Neural cell (in vitro differentiated cells): ENCODE measurements around the gene UNC5C. TPM values are rescaled to one million over a fixed set of nuclear protein-coding genes. Genes with fewer than 3 reads are reported as not detected.

Experiments
- H2AFZ ChIP-seq: fragments of 200-600, 300-800 bp; sonication (generic), shearing (Covaris generic); 2 replicates; pipeline ENCODE4 v1.6.0; 2014; ENCODE audit warnings: low read depth, mild to moderate bottlenecking, antibody characterized with exemption, low read length, moderate library complexity
- H3F3A ChIP-seq: fragments of 200-600 bp; shearing (Covaris generic); 2 replicates; pipeline ENCODE4 v1.6.1; 2016; ENCODE audit warnings: mild to moderate bottlenecking, moderate library complexity, mixed read lengths, antibody characterized with exemption, low read length; ENCODE audit not compliant: insufficient read depth, poor library complexity, severe bottlenecking
- H3K27ac ChIP-seq: fragments of 200-600, 300-800 bp; sonication (generic), shearing (Covaris generic); 2 replicates; pipeline ENCODE4 v1.5.1; 2014; ENCODE audit warnings: mild to moderate bottlenecking, low read length, moderate library complexity
- H3K27me3 ChIP-seq: fragments of 300-800, 200-600 bp; sonication (generic), shearing (Covaris generic); 2 replicates; pipeline ENCODE4 v1.6.0; 2014; ENCODE audit warnings: mild to moderate bottlenecking, low read depth, low read length, moderate library complexity; ENCODE audit not compliant: insufficient read depth
- H3K36me3 ChIP-seq: fragments of 300-800, 200-600 bp; sonication (generic), shearing (Covaris generic); 2 replicates; pipeline ENCODE4 v1.5.1; 2014; ENCODE audit warnings: mild to moderate bottlenecking, antibody characterized with exemption, low read length, moderate library complexity; ENCODE audit not compliant: insufficient read depth
- H3K4me2 ChIP-seq: fragments of 300-800, 200-600 bp; sonication (generic), shearing (Covaris generic); 2 replicates; pipeline ENCODE4 v1.6.0; 2014; ENCODE audit warnings: mild to moderate bottlenecking, low read length
- H3K4me3 ChIP-seq: fragments of 300-800, 200-600 bp; sonication (generic), shearing (Covaris generic); 2 replicates; pipeline ENCODE4 v1.5.1; 2014; ENCODE audit warnings: mild to moderate bottlenecking, low read length, moderate library complexity
- H3K79me2 ChIP-seq: fragments of 200-600 bp; shearing (Covaris generic); replicated peaks from 2 replicates; pipeline ENCODE4 v1.6.0; 2014; ENCODE audit warnings: mild to moderate bottlenecking, low read length, moderate library complexity; ENCODE audit not compliant: insufficient read depth
- H3K9ac ChIP-seq: fragments of 300-800, 200-600 bp; sonication (generic), shearing (Covaris generic); 2 replicates; pipeline ENCODE4 v1.6.1; 2016; ENCODE audit warnings: mild to moderate bottlenecking, low read length, mixed read lengths
- H3K9me2 ChIP-seq: fragments of 200-600 bp; shearing (Covaris generic); 2 replicates; pipeline ENCODE4 v1.6.1; 2016; ENCODE audit warnings: mild to moderate bottlenecking, low read length, mixed read lengths; ENCODE audit not compliant: insufficient read depth
- H3K9me3 ChIP-seq: fragments of 200-600, 300-800 bp; sonication (generic), shearing (Covaris generic); 2 replicates; pipeline ENCODE4 v1.6.1; 2016; ENCODE audit warnings: mild to moderate bottlenecking, mixed run types, low read length, moderate library complexity, mixed read lengths
- H4K20me1 ChIP-seq: fragments of 200-600 bp; shearing (Covaris generic); 2 replicates; pipeline ENCODE4 v1.6.1; 2016; ENCODE audit warnings: mild to moderate bottlenecking, mixed run types; ENCODE audit not compliant: insufficient read depth
- EZH2 ChIP-seq: fragments of 200-600, 300-800 bp; shearing (Covaris generic), sonication (generic); IDR thresholded peaks from 2 replicates; pipeline ENCODE4 v1.6.1; 2014; ENCODE audit warnings: antibody characterized with exemption, low read length, borderline replicate concordance, mild to moderate bottlenecking; ENCODE audit not compliant: insufficient read depth, poor library complexity, severe bottlenecking
- MXI1 ChIP-seq: fragments of 450-650 bp; conservative IDR thresholded peaks from 2 replicates; pipeline ENCODE4 v1.6.1; 2014; ENCODE audit warnings: antibody characterized with exemption, mild to moderate bottlenecking; ENCODE audit not compliant: poor library complexity, severe bottlenecking
- POLR2AphosphoS5 ChIP-seq: IDR thresholded peaks from 2 replicates; pipeline ENCODE4 v1.6.1; 2012
- RAD21 ChIP-seq: fragments of 450-650 bp; conservative IDR thresholded peaks from 2 replicates; pipeline ENCODE4 v1.6.1; 2014; ENCODE audit warnings: antibody characterized with exemption, mild to moderate bottlenecking, moderate library complexity
- REST ChIP-seq: IDR thresholded peaks from 2 replicates; pipeline ENCODE4 v1.6.1; 2012; ENCODE audit warnings: borderline replicate concordance
- SMC3 ChIP-seq: fragments of 450-650 bp; conservative IDR thresholded peaks from 2 replicates; pipeline ENCODE4 v1.6.1; 2014; ENCODE audit warnings: antibody characterized with exemption, mild to moderate bottlenecking, moderate library complexity; ENCODE audit not compliant: poor library complexity
- TAF1 ChIP-seq: IDR thresholded peaks from 2 replicates; pipeline ENCODE4 v1.6.1; 2012; ENCODE audit warnings: low read depth
- polyA plus RNA-seq: library from polyadenylated mRNA; depleted of rRNA; stranded (reverse); fragments of >200 nt; gene quantifications from 2 replicates; pipeline ENCODE4 v1.2.3, GENCODE V29; 2014
- TF ChIP-seq, protein P1 (sequence below): fragments of 450-650 bp; IDR thresholded peaks from 2 replicates; pipeline ENCODE4 v1.5.1; 2014; ENCODE audit warnings: antibody characterized with exemption, mild to moderate bottlenecking, moderate library complexity; ENCODE audit not compliant: poor library complexity, severe bottlenecking

Gene UNC5C
- polyA plus RNA-seq, 1 donor from 2014 or later = 0.56 TPM

- H3F3A ChIP-seq = peaks cover 3% of the 10 kb centered on the region
- no peak overlapping the region for H3K4me2 ChIP-seq
- no peak overlapping the region for H3K4me3 ChIP-seq
- H3K9me2 ChIP-seq = no peaks in the 10 kb centered on the region
- H3K36me3 ChIP-seq = no peaks in the 10 kb centered on the region
- no peaks in the 10 kb centered on the region for H3K27me3 ChIP-seq
- no peak overlapping the region for H2AFZ ChIP-seq
- H3K9me3 ChIP-seq = no peaks in the 10 kb centered on the region
- peak; percentile 93 for TF ChIP-seq POLR2AphosphoS5
- TF ChIP-seq, protein P1, sequence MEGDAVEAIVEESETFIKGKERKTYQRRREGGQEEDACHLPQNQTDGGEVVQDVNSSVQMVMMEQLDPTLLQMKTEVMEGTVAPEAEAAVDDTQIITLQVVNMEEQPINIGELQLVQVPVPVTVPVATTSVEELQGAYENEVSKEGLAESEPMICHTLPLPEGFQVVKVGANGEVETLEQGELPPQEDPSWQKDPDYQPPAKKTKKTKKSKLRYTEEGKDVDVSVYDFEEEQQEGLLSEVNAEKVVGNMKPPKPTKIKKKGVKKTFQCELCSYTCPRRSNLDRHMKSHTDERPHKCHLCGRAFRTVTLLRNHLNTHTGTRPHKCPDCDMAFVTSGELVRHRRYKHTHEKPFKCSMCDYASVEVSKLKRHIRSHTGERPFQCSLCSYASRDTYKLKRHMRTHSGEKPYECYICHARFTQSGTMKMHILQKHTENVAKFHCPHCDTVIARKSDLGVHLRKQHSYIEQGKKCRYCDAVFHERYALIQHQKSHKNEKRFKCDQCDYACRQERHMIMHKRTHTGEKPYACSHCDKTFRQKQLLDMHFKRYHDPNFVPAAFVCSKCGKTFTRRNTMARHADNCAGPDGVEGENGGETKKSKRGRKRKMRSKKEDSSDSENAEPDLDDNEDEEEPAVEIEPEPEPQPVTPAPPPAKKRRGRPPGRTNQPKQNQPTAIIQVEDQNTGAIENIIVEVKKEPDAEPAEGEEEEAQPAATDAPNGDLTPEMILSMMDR = no peak
- H3K79me2 ChIP-seq = no peaks in the 10 kb centered on the region
- no peak overlapping the region for H3K9ac ChIP-seq
- no peak overlapping the region for H3K27ac ChIP-seq
- H4K20me1 ChIP-seq = no peaks in the 10 kb centered on the region
Measured at GRCh38 chr4:95469617-95470016, 79.2 kb downstream of the UNC5C start.

DNA sequence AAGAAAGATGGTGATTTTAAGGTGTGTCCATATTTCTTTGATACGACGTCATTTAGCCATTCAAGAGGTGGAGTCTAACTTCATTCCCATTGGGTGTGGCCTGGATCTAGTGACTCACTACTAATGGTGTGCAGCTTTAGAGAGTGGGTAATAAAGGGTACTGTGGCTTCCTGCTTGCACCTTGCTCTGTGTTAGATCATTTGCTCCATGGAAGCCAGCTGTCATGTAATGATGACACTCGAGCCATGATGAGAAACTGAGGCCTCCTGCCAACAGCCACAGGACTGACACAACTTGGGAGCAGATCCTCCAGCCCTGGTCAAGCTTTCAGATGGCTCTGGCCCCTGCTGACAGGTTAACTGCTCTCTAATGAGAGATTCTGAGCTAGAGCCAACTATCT lies 82.0 kb downstream of the UNC5C start:
- H3K27me3 ChIP-seq = no peaks in the 10 kb centered on the region
- no peaks in the 10 kb centered on the region for H3K9me2 ChIP-seq
- TF ChIP-seq MXI1 (no peak), RAD21 (no peak), TAF1 (no peak), POLR2AphosphoS5 (no peak), REST (no peak), EZH2 (no peak)
- no peak overlapping the region for H3K4me3 ChIP-seq
- no peaks in the 10 kb centered on the region for H3K9me3 ChIP-seq
- no peak overlapping the region for H3K9ac ChIP-seq
- H3F3A ChIP-seq = no peaks in the 10 kb centered on the region
- no peaks in the 10 kb centered on the region for H3K79me2 ChIP-seq
- no peak overlapping the region for H3K27ac ChIP-seq
- H2AFZ ChIP-seq = no peak overlapping the region
- H4K20me1 ChIP-seq = no peaks in the 10 kb centered on the region
- H3K4me2 ChIP-seq = no peak overlapping the region
- H3K36me3 ChIP-seq = no peaks in the 10 kb centered on the region

DNA sequence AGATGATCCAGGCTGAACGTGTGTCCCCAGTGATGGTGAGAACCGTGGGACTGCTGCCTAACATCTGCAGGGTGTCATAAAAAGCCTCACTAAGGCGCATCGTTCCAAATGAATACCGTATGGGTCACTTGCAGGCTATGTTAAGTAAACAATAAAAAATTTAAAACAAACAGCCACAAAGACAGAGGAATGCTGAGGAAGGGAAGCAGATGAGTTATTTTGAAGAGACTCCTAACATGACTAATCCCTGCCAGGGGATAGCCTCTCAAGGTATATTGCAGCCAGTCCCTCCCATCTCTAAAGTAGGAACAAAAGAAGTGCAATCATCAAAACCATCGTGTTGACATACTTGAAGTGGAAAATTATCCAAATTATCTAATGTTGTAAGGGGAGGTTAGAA lies 83.8 kb downstream of the UNC5C start:
- Histone ChIP-seq H4K20me1 (no peaks in the 10 kb centered on the region), H3F3A (no peaks in the 10 kb centered on the region), H3K9me2 (no peaks in the 10 kb centered on the region), H3K79me2 (no peaks in the 10 kb centered on the region), H3K4me2 (no peak overlapping the region), H3K9ac (no peak overlapping the region), H3K36me3 (no peaks in the 10 kb centered on the region), H3K4me3 (no peak overlapping the region), H3K9me3 (no peaks in the 10 kb centered on the region), H3K27me3 (no peaks in the 10 kb centered on the region), H3K27ac (no peak overlapping the region), H2AFZ (no peak overlapping the region)
- TF ChIP-seq EZH2 = no peak
- no peak for TF ChIP-seq RAD21
- TF ChIP-seq MXI1 = no peak
- TF ChIP-seq SMC3 = no peak
- no peak for TF ChIP-seq REST
